Measurements from ENCODE around the gene EXTL2. TPM values are rescaled to one million over a fixed set of nuclear protein-coding genes. Genes with fewer than 3 reads are reported as not detected.
"Not testable (repeated sequence)": the region's sequence is repeated elsewhere in the genome, so short reads cannot be mapped to it uniquely, and the experiment has no call there.

Gene EXTL2
- total RNA-seq, 2 donors from 2014 or later: 4.8 to 7.2 TPM

DNA sequence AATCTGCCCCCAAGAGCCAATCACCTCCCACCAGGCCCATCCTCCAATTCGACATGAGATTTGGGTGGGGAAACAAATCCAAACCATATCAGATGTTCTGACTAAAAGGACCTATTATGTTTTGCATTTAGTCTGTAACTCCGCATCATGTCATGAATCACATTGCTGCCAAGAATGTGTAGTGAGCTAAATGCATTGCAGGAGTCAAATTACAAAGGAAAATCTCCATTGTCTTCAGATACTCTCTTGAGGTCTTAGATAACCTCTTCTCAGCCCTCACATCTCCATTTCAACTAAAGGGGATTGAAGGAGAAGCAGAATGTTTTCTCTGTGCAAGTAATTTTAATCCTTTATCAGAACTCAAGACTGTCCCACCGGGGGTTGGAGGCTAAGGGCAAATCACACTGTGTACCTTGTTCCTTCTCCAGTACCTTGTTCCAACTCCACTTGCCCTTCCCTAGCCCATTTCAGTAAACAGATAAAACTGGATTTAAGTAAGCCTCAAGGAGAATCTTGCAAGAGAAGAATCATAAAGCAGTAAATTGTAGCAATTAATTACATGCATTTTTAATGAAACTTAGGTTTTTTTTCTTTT lies 34.1 kb downstream of the EXTL2 start:
- no peak for DNase-seq
- Histone ChIP-seq H3K9me3 (no peaks in the 10 kb centered on the region), H3K27me3 (no peaks in the 10 kb centered on the region), H3K27ac (no peak overlapping the region), H3K36me3 (no peaks in the 10 kb centered on the region), H3K4me3 (no peak overlapping the region), H3K4me1 (no peaks in the 10 kb centered on the region), H3K9ac (ENCODE audit: low read depth in 2 of 2, low read length in 2 of 2) (no peak overlapping the region)
- TF ChIP-seq CTCF (IDR thresholded peaks at IDR 0.05): no peak
- intact Hi-C loops (cut with DNase I): no loop called here

- intact Hi-C loops (cut with DNase I); H3K36me3 ChIP-seq: not testable (repeated sequence)
Measured at GRCh38 chr1:100855116-100855515, 39.5 kb downstream of the EXTL2 start.

GRCh38 chr1:100852976-100853375 lies 41.7 kb downstream of the EXTL2 start:
- intact Hi-C loops (cut with DNase I): no loop called here
- Histone ChIP-seq H3K9ac (ENCODE audit: low read depth in 2 of 2, low read length in 2 of 2) (no peak overlapping the region), H3K9me3 (no peaks in the 10 kb centered on the region), H3K27me3 (no peaks in the 10 kb centered on the region), H3K4me1 (no peaks in the 10 kb centered on the region), H3K4me3 (no peak overlapping the region), H3K36me3 (no peaks in the 10 kb centered on the region), H3K27ac (no peak overlapping the region)
- no peak for TF ChIP-seq CTCF (IDR thresholded peaks at IDR 0.05)
- no peak for DNase-seq

More at GRCh38 chr1:100855116-100855515, 39.5 kb downstream of the EXTL2 start:
- H3K27me3 ChIP-seq; H3K9ac ChIP-seq (ENCODE audit: low read depth in 2 of 2, low read length in 2 of 2); H3K9me3 ChIP-seq; DNase-seq; H3K27ac ChIP-seq; H3K4me1 ChIP-seq; H3K4me3 ChIP-seq: not testable (repeated sequence)

DNA sequence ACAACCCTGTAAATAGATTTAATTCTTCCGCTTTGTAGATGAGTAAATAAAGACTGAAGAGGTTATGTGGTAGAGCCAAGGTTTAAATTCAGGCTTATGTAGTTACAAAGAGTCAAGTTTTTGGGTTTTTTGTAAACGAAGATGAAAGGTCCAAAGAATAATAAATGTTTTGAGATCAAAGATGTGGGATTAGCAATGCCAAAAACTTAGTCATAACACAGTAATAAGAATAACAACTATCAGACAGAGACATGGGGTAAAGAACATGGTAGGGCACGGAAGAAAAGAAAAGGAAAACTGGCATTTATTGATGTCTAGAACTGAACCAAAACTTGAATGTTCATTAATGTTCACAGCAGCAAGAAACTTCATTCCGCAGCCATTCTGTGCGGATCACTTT lies 42.9 kb downstream of the EXTL2 start:
- no peak overlapping the region for H3K4me3 ChIP-seq
- intact Hi-C loops (cut with DNase I): no loop called here
- H3K4me1 ChIP-seq: no peaks in the 10 kb centered on the region
- TF ChIP-seq CTCF (IDR thresholded peaks at IDR 0.05): no peak
- no peaks in the 10 kb centered on the region for H3K27me3 ChIP-seq
- H3K27ac ChIP-seq: no peak overlapping the region
- H3K36me3 ChIP-seq: no peaks in the 10 kb centered on the region
- H3K9ac ChIP-seq (ENCODE audit: low read depth in 2 of 2, low read length in 2 of 2): no peak overlapping the region
- DNase-seq: no peak
- no peaks in the 10 kb centered on the region for H3K9me3 ChIP-seq

DNA sequence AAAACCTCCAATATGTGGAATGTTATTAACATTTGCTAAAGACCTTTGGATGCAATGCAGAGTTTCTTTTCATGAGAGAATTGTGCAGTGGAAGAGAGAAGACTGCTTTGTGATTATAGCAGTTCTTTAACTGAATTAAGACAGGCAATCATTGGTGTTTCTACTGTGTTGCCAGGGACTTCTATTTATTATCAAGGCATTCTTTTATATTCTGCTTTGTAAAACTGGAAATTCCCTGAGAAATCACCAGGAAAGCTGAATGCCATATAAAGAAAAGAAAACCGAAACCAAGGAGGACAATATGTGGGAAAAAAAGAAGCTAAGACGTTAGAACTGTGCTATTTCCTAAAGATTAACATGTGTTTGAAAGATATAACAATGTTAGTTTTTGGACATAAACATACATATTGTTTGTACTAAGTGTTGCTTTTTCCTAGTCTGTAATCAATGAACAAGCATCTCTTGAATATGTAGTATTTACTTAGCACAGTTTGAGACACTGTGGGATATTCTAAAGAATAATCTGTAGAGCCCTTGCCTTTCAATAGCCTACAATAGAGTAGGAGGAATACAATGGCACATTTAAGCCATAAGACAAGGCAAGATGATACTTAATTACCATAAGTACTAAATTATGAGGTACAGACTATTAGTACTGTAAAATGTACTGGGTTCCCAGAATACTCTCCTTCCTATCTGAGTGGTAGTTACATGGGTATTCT lies 47.1 kb downstream of the EXTL2 start:
- Histone ChIP-seq H3K27me3 (no peaks in the 10 kb centered on the region), H3K9me3 (no peaks in the 10 kb centered on the region), H3K9ac (ENCODE audit: low read depth in 2 of 2, low read length in 2 of 2) (no peak overlapping the region), H3K4me3 (no peak overlapping the region), H3K36me3 (no peaks in the 10 kb centered on the region), H3K4me1 (no peaks in the 10 kb centered on the region), H3K27ac (no peak overlapping the region)
- TF ChIP-seq CTCF (IDR thresholded peaks at IDR 0.05): no peak
- intact Hi-C loops (cut with DNase I): no loop called here
- no peak for DNase-seq

DNA sequence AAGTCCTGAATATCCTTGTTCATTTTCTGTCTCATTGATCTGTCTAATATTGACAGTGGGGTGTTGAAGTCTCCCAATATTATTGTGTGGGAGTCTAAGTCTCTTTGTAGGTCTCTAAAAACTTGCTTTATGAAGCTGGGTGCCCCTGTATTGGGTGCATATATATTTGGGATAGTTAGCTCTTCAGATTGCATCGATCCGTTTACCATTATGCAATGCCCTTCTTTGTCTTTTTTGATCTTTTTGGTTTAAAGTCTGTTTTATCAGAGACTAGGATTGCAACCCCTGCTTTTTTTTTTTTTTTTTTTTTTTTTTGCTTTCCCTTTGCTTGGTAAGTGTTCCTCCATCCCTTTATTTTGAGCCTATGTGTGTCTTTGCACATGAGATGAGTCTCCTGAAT lies 51.5 kb downstream of the EXTL2 start:
- intact Hi-C loops (cut with DNase I): not testable (repeated sequence)

More for the DNA sequence above, 51.5 kb downstream of the EXTL2 start:
- H3K9me3 ChIP-seq; H3K4me3 ChIP-seq; H3K36me3 ChIP-seq; DNase-seq; H3K4me1 ChIP-seq; H3K27me3 ChIP-seq; H3K27ac ChIP-seq; H3K9ac ChIP-seq (ENCODE audit: low read depth in 2 of 2, low read length in 2 of 2): not testable (repeated sequence)

All from colonic mucosa (tissue), 4 donors.